IMR-90 (cell line): Measurements from ENCODE around the gene CCM2.

Source experiments
- CTCF ChIP-seq: conservative IDR thresholded peaks from 2 replicates; pipeline ENCODE4 v1.5.1; 2012; ENCODE audit warnings: mild to moderate bottlenecking, low read depth, low read length, improper control_type of control experiment
- SMC3 ChIP-seq: fragments of 150-350 bp; IDR thresholded peaks from 2 replicates; pipeline ENCODE4 v1.6.1; 2016; ENCODE audit warnings: low read depth, mild to moderate bottlenecking, antibody characterized with exemption, low read length, moderate library complexity
- TF ChIP-seq, protein P1 (sequence below): fragments of 150-350 bp; IDR thresholded peaks from 2 replicates; pipeline ENCODE4 v1.6.1; 2017; ENCODE audit warnings: mild to moderate bottlenecking, antibody characterized with exemption, low read length, low read depth

DNA sequence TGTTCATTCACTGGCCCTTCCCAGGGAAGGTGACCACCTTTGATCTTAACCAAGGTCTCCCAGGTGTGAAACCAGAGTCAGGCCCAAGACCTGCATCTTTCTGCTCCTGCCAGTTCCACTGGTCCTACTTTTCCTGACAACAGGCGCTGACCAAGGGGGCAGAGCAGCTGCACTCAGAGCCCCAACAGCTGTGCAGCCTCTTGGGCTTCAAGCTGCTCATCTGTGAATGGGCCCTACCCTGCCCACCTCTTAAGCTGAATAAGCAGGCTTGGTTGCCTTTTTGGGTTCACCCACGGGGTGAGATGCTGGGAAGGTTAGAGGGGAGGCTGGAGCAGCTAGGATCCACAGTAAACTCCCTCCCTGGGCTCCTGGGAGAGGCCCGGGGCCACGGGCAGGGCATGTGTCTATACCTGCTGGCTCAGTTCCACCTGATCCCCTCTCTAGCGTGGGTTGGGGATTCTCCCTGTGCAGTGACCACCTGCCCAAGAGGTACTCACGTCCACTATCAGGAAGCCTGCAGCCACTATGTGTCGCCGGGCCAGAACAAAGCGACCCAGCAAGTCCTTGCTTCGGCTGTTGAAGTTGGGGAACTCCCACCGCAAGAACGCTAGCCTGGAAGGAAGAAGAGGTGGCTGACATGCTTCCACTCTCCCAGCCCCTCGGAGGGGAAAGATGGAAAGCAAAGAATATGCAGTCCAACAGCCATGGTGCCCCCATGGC lies 100.9 kb downstream of the CCM2 start:
- no peak for TF ChIP-seq CTCF
- TF ChIP-seq, protein P1, sequence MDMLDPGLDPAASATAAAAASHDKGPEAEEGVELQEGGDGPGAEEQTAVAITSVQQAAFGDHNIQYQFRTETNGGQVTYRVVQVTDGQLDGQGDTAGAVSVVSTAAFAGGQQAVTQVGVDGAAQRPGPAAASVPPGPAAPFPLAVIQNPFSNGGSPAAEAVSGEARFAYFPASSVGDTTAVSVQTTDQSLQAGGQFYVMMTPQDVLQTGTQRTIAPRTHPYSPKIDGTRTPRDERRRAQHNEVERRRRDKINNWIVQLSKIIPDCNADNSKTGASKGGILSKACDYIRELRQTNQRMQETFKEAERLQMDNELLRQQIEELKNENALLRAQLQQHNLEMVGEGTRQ, result no peak
- no peak for TF ChIP-seq SMC3
